ENCODE measurements around the gene UGT1A8. TPM values are rescaled to one million over a fixed set of nuclear protein-coding genes. Genes with fewer than 3 reads are reported as not detected.

The UGT1A8 gene
- total RNA-seq, 1 donor from 2014 or later: not detected

DNA sequence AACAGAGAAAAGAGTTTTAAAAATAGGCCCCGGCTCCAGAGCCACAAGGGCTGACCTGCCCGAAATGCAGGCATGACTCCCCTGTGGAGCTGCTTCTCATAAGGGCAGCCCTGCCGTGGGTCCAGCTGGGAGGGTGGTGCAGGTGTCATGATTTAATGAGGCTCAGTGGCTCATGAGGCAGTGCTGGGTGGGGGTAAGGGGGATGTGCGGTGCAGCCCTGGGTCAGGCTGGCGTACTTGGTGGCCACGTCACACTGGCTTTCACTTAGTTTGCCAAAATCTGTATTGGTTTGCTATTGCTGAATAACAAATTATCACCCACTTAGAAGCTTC lies 203.3 kb downstream of the UGT1A8 start:
- no peak overlapping the region for H3K27ac Mint-ChIP-seq
- ATAC-seq (ENCODE audit: low read depth) (no peak), DNase-seq (no peak)
- intact Hi-C loops (cut with micrococcal nuclease): no loop called here
- no peak for TF ChIP-seq CTCF (IDR thresholded peaks at IDR 0.05)
- CTCF ChIA-PET: no interaction called here
- no peaks in the 10 kb centered on the region for H3K36me3 Mint-ChIP-seq (ENCODE audit: low read depth)
- no peaks in the 10 kb centered on the region for H3K4me1 Mint-ChIP-seq
- no peak overlapping the region for H3K4me3 Mint-ChIP-seq
- H3K27me3 Mint-ChIP-seq: peaks cover 19% of the 10 kb centered on the region
- no peaks in the 10 kb centered on the region for H3K9me3 Mint-ChIP-seq
- POLR2A ChIA-PET: no interaction called here

- intact Hi-C loops (cut with micrococcal nuclease): no loop called here
- no peak overlapping the region for H3K4me3 Mint-ChIP-seq
- ATAC-seq (ENCODE audit: low read depth): no peak
- TF ChIP-seq CTCF (IDR thresholded peaks at IDR 0.05): no peak
- no peaks in the 10 kb centered on the region for H3K9me3 Mint-ChIP-seq
- H3K27ac Mint-ChIP-seq: no peak overlapping the region
- no peak for DNase-seq
- H3K4me1 Mint-ChIP-seq: no peaks in the 10 kb centered on the region
- POLR2A ChIA-PET: no interaction called here
- CTCF ChIA-PET: no interaction called here
- peaks cover 15% of the 10 kb centered on the region for H3K27me3 Mint-ChIP-seq
- H3K36me3 Mint-ChIP-seq (ENCODE audit: low read depth): no peaks in the 10 kb centered on the region
Observed at GRCh38 chr2:233821196-233821595, 203.8 kb downstream of the UGT1A8 start.

- Mint-ChIP-seq H3K9me3 (no peaks in the 10 kb centered on the region), H3K4me3 (no peak overlapping the region), H3K36me3 (ENCODE audit: low read depth) (no peaks in the 10 kb centered on the region), H3K27me3 (peaks cover 10% of the 10 kb centered on the region), H3K27ac (no peak overlapping the region), H3K4me1 (no peaks in the 10 kb centered on the region)
- intact Hi-C loops (cut with micrococcal nuclease): no loop called here
- DNase-seq (no peak), ATAC-seq (ENCODE audit: low read depth) (no peak)
- CTCF ChIA-PET: no interaction called here
- no peak for TF ChIP-seq CTCF (IDR thresholded peaks at IDR 0.05)
- POLR2A ChIA-PET: no interaction called here
Observed at GRCh38 chr2:233821709-233822100, 204.3 kb downstream of the UGT1A8 start.

DNA sequence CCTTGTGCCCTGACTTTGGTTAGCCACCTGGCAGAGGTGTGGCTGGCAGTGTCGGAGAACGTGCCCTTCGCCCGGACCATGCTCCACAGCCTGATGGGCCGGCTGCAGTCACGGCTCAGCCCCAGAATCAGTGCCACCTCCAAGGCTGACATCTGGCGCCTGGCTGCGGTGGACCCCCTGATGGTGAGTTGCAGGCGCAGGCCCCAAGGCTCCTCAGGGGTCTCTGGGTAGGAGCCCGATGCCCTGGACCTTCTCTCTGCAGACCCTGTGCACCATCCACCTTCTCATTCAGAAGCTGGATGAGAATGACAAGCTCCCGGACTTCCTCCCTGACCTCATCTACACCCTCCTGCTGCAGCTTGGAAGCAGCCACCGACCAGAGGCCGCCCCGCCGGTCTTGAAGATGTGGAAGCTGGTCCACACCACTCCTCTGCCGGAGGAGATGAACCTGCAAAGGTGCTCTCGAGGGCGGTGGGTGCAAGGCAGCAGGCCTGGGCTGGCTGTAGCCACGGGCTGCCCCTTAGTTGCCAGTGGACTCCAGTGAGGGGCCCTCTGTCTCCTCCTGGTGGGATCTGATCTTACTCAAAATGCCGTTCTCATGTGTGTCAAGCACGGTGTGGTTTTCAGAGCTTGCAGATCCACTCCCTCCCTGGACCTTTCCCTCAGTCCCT lies 204.8 kb downstream of the UGT1A8 start:
- no peak for TF ChIP-seq CTCF (IDR thresholded peaks at IDR 0.05)
- ChIA-PET CTCF (no interaction called here), POLR2A (no interaction called here)
- DNase-seq (no peak), ATAC-seq (ENCODE audit: low read depth) (no peak)
- Mint-ChIP-seq H3K27ac (no peak overlapping the region), H3K4me3 (no peak overlapping the region), H3K27me3 (peaks cover 7% of the 10 kb centered on the region), H3K36me3 (ENCODE audit: low read depth) (no peaks in the 10 kb centered on the region), H3K4me1 (no peaks in the 10 kb centered on the region), H3K9me3 (no peaks in the 10 kb centered on the region)
- intact Hi-C loops (cut with micrococcal nuclease): no loop called here

Other genes with a start within 250 kb of the UGT1A8 start
- gene USP40, start 50.9 kb upstream of the UGT1A8 start, total RNA-seq: 25.5 and 30.4 TPM in 2 replicates
- not detected in 2 replicates for gene UGT1A10, start 18.8 kb downstream of the UGT1A8 start, total RNA-seq
- not detected in 2 replicates for gene UGT1A9, start 54.3 kb downstream of the UGT1A8 start, total RNA-seq
- not detected in 2 replicates for gene UGT1A7, start 64.3 kb downstream of the UGT1A8 start, total RNA-seq
- gene UGT1A6, start 75.3 kb downstream of the UGT1A8 start, total RNA-seq: not detected in 2 replicates
- gene UGT1A5, start 95.3 kb downstream of the UGT1A8 start, total RNA-seq: not detected in 2 replicates
- gene UGT1A4, start 101.1 kb downstream of the UGT1A8 start, total RNA-seq: not detected in 2 replicates
- gene UGT1A3, start 111.4 kb downstream of the UGT1A8 start, total RNA-seq: not detected in 2 replicates
- gene UGT1A1, start 142.6 kb downstream of the UGT1A8 start, total RNA-seq: not detected in 2 replicates
- not detected in 2 replicates for gene MROH2A, start 160.7 kb downstream of the UGT1A8 start, total RNA-seq
- gene HJURP, start 236.9 kb downstream of the UGT1A8 start, total RNA-seq: 1.0 and 1.5 TPM in 2 replicates

All from activated B cell treated with CpG ODN at 0.5 μM for 24 hours (primary cell).